HepG2 (cell line): ENCODE measurements around the gene ADAR. TPM values are rescaled to one million over a fixed set of nuclear protein-coding genes. Genes with fewer than 3 reads are reported as not detected.

Experiments
- ATAC-seq: fragments of 200-7000 bp; cut with Tn5 transposase; 3 replicates; pipeline ENCODE4 v1.9.1; 2020; ENCODE audit warnings: mild to moderate bottlenecking, moderate library complexity
- BruUV-seq: library from RNA; stranded (reverse); fragments of 400-500 nt; replicated peaks from 2 replicates; lab custom pipeline; 2021; lab: Mats Ljungman, UMichigan
- CTCF ChIA-PET: fragments of 300-600 bp; formaldehyde crosslinking; extraction: SDS; loops from one replicate; lab custom pipeline; 2021; ENCODE audit warnings: low total read pairs, inconsistent platforms, low intra/inter-chr PET ratio; lab: Yijun Ruan, JAX
- POLR2A ChIA-PET: fragments of 350-600 bp; sonication (Branson Sonifier 250); formaldehyde crosslinking; loops from one replicate; lab custom pipeline; 2020; ENCODE audit warnings: antibody characterized with exemption, inconsistent platforms; lab: Yijun Ruan, JAX
- DNase-seq: peaks from one replicate; pipeline ENCODE4 v3.0.0-alpha.2; 2015; ENCODE audit warnings: low spot score
- FAIRE-seq: peaks from 3 replicates; lab custom pipeline; 2011; peaks lifted over from hg19 to GRCh38; lab: Jason Lieb, UNC
- H2AFZ ChIP-seq: one replicate; pipeline ENCODE4 v1.6.1; 2011; ENCODE audit warnings: low read length, inconsistent platforms
- H3K27ac ChIP-seq: fragments of 300-600 bp; 3 replicates; pipeline ENCODE4 v1.8.0; 2011; ENCODE audit warnings: mixed run types, mild to moderate bottlenecking, mixed read lengths, low read length, inconsistent platforms; ENCODE audit not compliant: insufficient read depth; ENCODE audit errors: extremely low read length
- H3K27me3 ChIP-seq, 2 experiments: fragments of 200-600 bp in 1 of 2; 2 replicates in 1 of 2; 3 replicates in 1 of 2; pipeline versions ENCODE4 v1.6.0 to v1.8.0; 2011; ENCODE audit warnings: low read length in 2 of 2, mild to moderate bottlenecking in 2 of 2, moderate library complexity in 2 of 2, inconsistent platforms in 1 of 2; ENCODE audit not compliant: insufficient read depth in 2 of 2, control insufficient read depth in 1 of 2
- H3K36me3 ChIP-seq, 2 experiments: fragments of 200-600 bp in 1 of 2; replicated peaks in 1 of 2; 2 replicates in 1 of 2; 3 replicates in 1 of 2; pipeline versions ENCODE4 v1.5.1 to v1.8.0; 2011; ENCODE audit warnings: low read length in 2 of 2, inconsistent platforms in 1 of 2; ENCODE audit not compliant: insufficient read depth in 2 of 2, control insufficient read depth in 1 of 2
- H3K4me1 ChIP-seq: 2 replicates; pipeline ENCODE4 v1.5.1; 2012; ENCODE audit warnings: low read length, inconsistent platforms; ENCODE audit not compliant: insufficient read depth
- H3K4me2 ChIP-seq: 2 replicates; pipeline ENCODE4 v1.6.0; 2011; ENCODE audit warnings: low read depth, low read length, inconsistent platforms
- H3K4me3 ChIP-seq, 3 experiments: fragments of 200-600 bp in 1 of 3; sonication (generic), shearing (Covaris generic) in 1 of 3; replicated peaks in 1 of 3; 2 replicates each; pipeline ENCODE4 v1.5.1; 2011 to 2016; ENCODE audit warnings: low read length in 3 of 3, inconsistent platforms in 2 of 3, low read depth in 2 of 3, mild to moderate bottlenecking in 2 of 3, control low read depth in 1 of 3, mixed read lengths in 1 of 3; ENCODE audit not compliant: insufficient read depth in 1 of 3
- H3K79me2 ChIP-seq: one replicate; pipeline ENCODE4 v1.6.1; 2011; ENCODE audit warnings: low read length, inconsistent platforms; ENCODE audit not compliant: insufficient read depth
- H3K9ac ChIP-seq: 2 replicates; pipeline ENCODE4 v1.6.0; 2011; ENCODE audit warnings: mild to moderate bottlenecking, low read depth, low read length, inconsistent platforms; ENCODE audit not compliant: insufficient read depth
- H3K9me3 ChIP-seq: 2 replicates; pipeline ENCODE4 v1.5.1; 2012; ENCODE audit warnings: mild to moderate bottlenecking, low read length
- H4K20me1 ChIP-seq: 2 replicates; pipeline ENCODE4 v1.6.0; 2011; ENCODE audit warnings: inconsistent platforms, mild to moderate bottlenecking, low read length, moderate library complexity; ENCODE audit not compliant: insufficient read depth
- ASH2L ChIP-seq: fragments of 300-600, 200-600 bp; sonication (generic); IDR thresholded peaks from 2 replicates; pipeline ENCODE4 v1.7.0; 2017; ENCODE audit warnings: low read depth, mild to moderate bottlenecking, moderate library complexity, mixed read lengths, low read length; ENCODE audit not compliant: insufficient read length
- EP300 ChIP-seq, 3 experiments: sonication (generic) in 1 of 3; formaldehyde crosslinking in 1 of 3; IDR thresholded peaks; 2 replicates each; pipeline versions ENCODE4 v1.5.1 to v1.6.1; 2011 to 2020; ENCODE audit warnings: low read depth in 2 of 3, low read length in 2 of 3, borderline replicate concordance in 1 of 3, improper control_type of control experiment in 1 of 3, mild to moderate bottlenecking in 1 of 3, missing genetic modification reagents in 1 of 3, moderate library complexity in 1 of 3
- GABPA ChIP-seq, 2 experiments: IDR thresholded peaks; 2 replicates each; pipeline ENCODE4 v1.6.1; 2011 to 2016; ENCODE audit warnings: low read depth in 2 of 2, low read length in 1 of 2, missing biosample characterization in 1 of 2, missing genetic modification characterization in 1 of 2
- ONECUT2 ChIP-seq: sonication (generic); formaldehyde crosslinking; IDR thresholded peaks from 2 replicates; pipeline ENCODE4 v1.4.0; 2020; ENCODE audit warnings: missing genetic modification reagents
- PHF5A ChIP-seq: IDR thresholded peaks from one replicate; pipeline ENCODE4 v1.6.1; 2018; ENCODE audit warnings: low read depth, missing genetic modification reagents; ENCODE audit not compliant: unreplicated experiment
- PRDM10 ChIP-seq: sonication (generic); formaldehyde crosslinking; IDR thresholded peaks from 2 replicates; pipeline ENCODE4 v1.4.0; 2020; ENCODE audit warnings: low read depth, missing genetic modification reagents
- XBP1 ChIP-seq: sonication (generic); formaldehyde crosslinking; IDR thresholded peaks from 2 replicates; pipeline ENCODE4 v1.5.0; 2020; ENCODE audit warnings: missing genetic modification reagents
- ZNF264 ChIP-seq: sonication (generic); formaldehyde crosslinking; IDR thresholded peaks from 2 replicates; pipeline ENCODE4 v1.4.0; 2020; ENCODE audit warnings: missing genetic modification reagents
- ZNF30 ChIP-seq: sonication (generic); formaldehyde crosslinking; IDR thresholded peaks from 2 replicates; pipeline ENCODE4 v1.5.0; 2020; ENCODE audit warnings: mild to moderate bottlenecking, missing genetic modification reagents
- ZNF33A ChIP-seq: sonication (generic); formaldehyde crosslinking; IDR thresholded peaks from 2 replicates; pipeline ENCODE4 v1.5.1; 2020; ENCODE audit warnings: missing genetic modification reagents, mild to moderate bottlenecking, moderate library complexity, borderline replicate concordance
- ZNF468 ChIP-seq: sonication (generic); formaldehyde crosslinking; IDR thresholded peaks from 2 replicates; pipeline ENCODE4 v1.8.0; 2022; ENCODE audit warnings: mild to moderate bottlenecking, moderate library complexity, missing genetic modification reagents
- WGBS: methylation state at CpG from one replicate; pipeline ENCODE4 v1.1.6; 2017; ENCODE audit warnings: low lambda C conversion rate; 5-methylcytosine and 5-hydroxymethylcytosine counted together
- in situ Hi-C: cut with HindIII; loops from 2 replicates; pipeline ENCODE4 v1.10.0; 2017; ENCODE audit warnings: low pct_unique_long_range_greater_than_20kb; ENCODE audit not compliant: extremely low pct_ligation_motif_present
- intact Hi-C: fragments of 100-400 bp; cut with micrococcal nuclease; formaldehyde crosslinking; loops from one replicate; pipeline ENCODE4 v1.10.0; 2022; ENCODE audit not compliant: unreplicated experiment
- polyA plus RNA-seq, 8 experiments: library from polyadenylated mRNA; depleted of rRNA in 3 of 8; stranded (reverse) in 7 of 8; unstranded in 1 of 8; fragments of >200 nt; fragmentation: Illumina TruSeq in 4 of 8; extraction: Trizol in 4 of 8; gene quantifications; 2 replicates each; pipeline versions ENCODE4 v1.2.1 to v1.2.3, GENCODE V29; 2011 to 2016; ENCODE audit warnings: low read depth in 4 of 8, missing spikeins in 1 of 8, mixed read lengths in 1 of 8; ENCODE audit not compliant: insufficient read depth in 1 of 8
- total RNA-seq, 5 experiments: library from RNA; depleted of rRNA; stranded (reverse); fragments of >200 nt; fragmentation: Illumina TruSeq; extraction: Trizol; gene quantifications; 2 replicates each; pipeline ENCODE4 v1.2.3, GENCODE V29; 2016; ENCODE audit warnings: low read depth in 1 of 5

ADAR gene
- total and polyA plus RNA-seq, 2 of the 13 experiments (the other 11 are each of a cell fraction or from before 2014, with no cell fraction given) = 70.8 to 86.2 TPM

GRCh38 chr1:154571244-154571963 lies 36.6 kb downstream of the ADAR start:
- POLR2A ChIA-PET = no interaction called here
- FAIRE-seq = no peak

More at GRCh38 chr1:154571244-154571963, 36.6 kb downstream of the ADAR start:
- DNase-seq (no peak), ATAC-seq (no peak)
- no TSS peak for BruUV-seq
- Histone ChIP-seq H2AFZ (no peak overlapping the region), H3K4me1 (no peaks in the 10 kb centered on the region), H3K9me3 (no peaks in the 10 kb centered on the region), H3K36me3 (no peaks in the 10 kb centered on the region), H3K27me3 (peaks cover 3 to 22% of the 10 kb centered on the region in 2 experiments; a peak in 3 of 5 replicates), H4K20me1 (peaks cover 5% of the 10 kb centered on the region; the same call in 1 of the 2 replicates), H3K4me2 (no peak overlapping the region), H3K79me2 (no peaks in the 10 kb centered on the region), H3K4me3 (no peak overlapping the region), H3K9ac (no peak overlapping the region), H3K27ac (no peak overlapping the region)
- WGBS = 82% methylated on average over 59 of the region's 59 CpGs
- TF ChIP-seq ZNF33A = no peak
- no peak for TF ChIP-seq GABPA (IDR thresholded peaks at IDR 0.05; ENCODE audit: low read depth, low read length)
- no peak for TF ChIP-seq GABPA (CRISPR knock-in tag; IDR thresholded peaks at IDR 0.05; ENCODE audit: low read depth)
- TF ChIP-seq ZNF468 = no peak
- no peak for TF ChIP-seq ASH2L
- no peak for TF ChIP-seq PRDM10 (CRISPR knock-in tag)
- TF ChIP-seq ZNF30 (CRISPR knock-in tag) = no peak
- no peak for TF ChIP-seq ONECUT2 (CRISPR knock-in tag)
- TF ChIP-seq EP300 (IDR thresholded peaks at IDR 0.05; ENCODE audit: low read depth in 2 of 2, low read length in 2 of 2) = no peak
- no peak for TF ChIP-seq EP300 (CRISPR knock-in tag; IDR thresholded peaks at IDR 0.05; ENCODE audit: borderline replicate concordance)
- no peak for TF ChIP-seq PHF5A (CRISPR knock-in tag)
- no peak for TF ChIP-seq XBP1
- TF ChIP-seq ZNF264 (CRISPR knock-in tag) = no peak
- in situ Hi-C loops = no loop called here
- CTCF ChIA-PET = no interaction called here
- intact Hi-C loops = no loop called here
